Astrocyte (in vitro differentiated cells and primary cell): ENCODE results near the gene RBPMS2. TPM values are rescaled to one million over a fixed set of nuclear protein-coding genes. Genes with fewer than 3 reads are reported as not detected.

ENCODE experiments used
- DNase-seq: peaks from one replicate; pipeline ENCODE4 v3.0.0-alpha.2; 2010; ENCODE audit warnings: low read depth
- FAIRE-seq: peaks from 2 replicates; lab custom pipeline; 2011; peaks lifted over from hg19 to GRCh38; lab: Jason Lieb, UNC
- H2AFZ ChIP-seq: 2 replicates; pipeline ENCODE4 v1.6.0; 2012; ENCODE audit warnings: low read depth, low read length, inconsistent platforms
- H3K27ac ChIP-seq: 2 replicates; pipeline ENCODE4 v1.5.1; 2011; ENCODE audit warnings: low read depth, low read length, inconsistent platforms
- H3K27me3 ChIP-seq: 2 replicates; pipeline ENCODE4 v1.6.0; 2011; ENCODE audit warnings: low read length, inconsistent platforms; ENCODE audit not compliant: insufficient read depth
- H3K36me3 ChIP-seq: 2 replicates; pipeline ENCODE4 v1.5.1; 2011; ENCODE audit warnings: low read length, inconsistent platforms; ENCODE audit not compliant: insufficient read depth
- H3K4me1 ChIP-seq: 2 replicates; pipeline ENCODE4 v1.5.1; 2011; ENCODE audit warnings: low read length, inconsistent platforms; ENCODE audit not compliant: insufficient read depth
- H3K4me2 ChIP-seq: 2 replicates; pipeline ENCODE4 v1.6.0; 2012; ENCODE audit warnings: low read length, inconsistent platforms
- H3K4me3 ChIP-seq: 2 replicates; pipeline ENCODE4 v1.5.1; 2011; ENCODE audit warnings: low read depth, mild to moderate bottlenecking, low read length, inconsistent platforms; ENCODE audit not compliant: insufficient read depth
- H3K79me2 ChIP-seq: 2 replicates; pipeline ENCODE4 v1.6.0; 2012; ENCODE audit warnings: mild to moderate bottlenecking, low read length, inconsistent platforms; ENCODE audit not compliant: insufficient read depth
- H3K9ac ChIP-seq: 2 replicates; pipeline ENCODE4 v1.6.0; 2012; ENCODE audit warnings: mild to moderate bottlenecking, low read length, inconsistent platforms
- H3K9me3 ChIP-seq: 2 replicates; pipeline ENCODE4 v1.5.1; 2012; ENCODE audit warnings: low read depth, mild to moderate bottlenecking, low read length, inconsistent platforms; ENCODE audit not compliant: insufficient read depth
- H4K20me1 ChIP-seq: 2 replicates; pipeline ENCODE4 v1.6.0; 2012; ENCODE audit warnings: low read length, inconsistent platforms; ENCODE audit not compliant: insufficient read depth
- H3K27ac Mint-ChIP-seq: one replicate; pipeline ENCODE4 v1.8.0; 2021; ENCODE audit warnings: mild to moderate bottlenecking, mixed read lengths; ENCODE audit not compliant: unreplicated experiment
- H3K27me3 Mint-ChIP-seq: one replicate; pipeline ENCODE4 v1.8.0; 2021; ENCODE audit warnings: low read depth, mixed read lengths; ENCODE audit not compliant: unreplicated experiment
- H3K36me3 Mint-ChIP-seq: one replicate; pipeline ENCODE4 v1.8.0; 2021; ENCODE audit warnings: low read depth, mixed read lengths; ENCODE audit not compliant: unreplicated experiment
- H3K4me1 Mint-ChIP-seq: one replicate; pipeline ENCODE4 v1.8.0; 2021; ENCODE audit warnings: low read depth, mixed read lengths; ENCODE audit not compliant: unreplicated experiment
- H3K4me3 Mint-ChIP-seq: one replicate; pipeline ENCODE4 v1.8.0; 2021; ENCODE audit warnings: mild to moderate bottlenecking, moderate library complexity, mixed read lengths; ENCODE audit not compliant: unreplicated experiment
- H3K9me3 Mint-ChIP-seq: one replicate; pipeline ENCODE4 v1.8.0; 2021; ENCODE audit warnings: mild to moderate bottlenecking, mixed read lengths; ENCODE audit not compliant: unreplicated experiment
- EZH2 ChIP-seq: IDR thresholded peaks from 2 replicates; pipeline ENCODE4 v1.6.1; 2012; ENCODE audit warnings: mild to moderate bottlenecking, low read length, inconsistent platforms; ENCODE audit not compliant: insufficient read depth
- total RNA-seq: library from RNA; stranded (reverse); gene quantifications from 2 replicates; pipeline ENCODE4 v1.2.1, GENCODE V29; 2021
- TF ChIP-seq, protein P1 (sequence below): IDR thresholded peaks from 2 replicates; pipeline ENCODE4 v1.5.1; 2011; ENCODE audit warnings: low read depth, mild to moderate bottlenecking, inconsistent platforms, low read length, moderate library complexity; ENCODE audit not compliant: insufficient read depth

RBPMS2 gene
- total RNA-seq, 1 donor from 2014 or later: 10.6 TPM

- peak; percentile 79 for DNase-seq
- H4K20me1 ChIP-seq: no peaks in the 10 kb centered on the region
- H3K36me3 Mint-ChIP-seq: peaks cover 2% of the 10 kb centered on the region
Measured at GRCh38 chr15:64749167-64749566, 26.2 kb downstream of the RBPMS2 start.

DNA sequence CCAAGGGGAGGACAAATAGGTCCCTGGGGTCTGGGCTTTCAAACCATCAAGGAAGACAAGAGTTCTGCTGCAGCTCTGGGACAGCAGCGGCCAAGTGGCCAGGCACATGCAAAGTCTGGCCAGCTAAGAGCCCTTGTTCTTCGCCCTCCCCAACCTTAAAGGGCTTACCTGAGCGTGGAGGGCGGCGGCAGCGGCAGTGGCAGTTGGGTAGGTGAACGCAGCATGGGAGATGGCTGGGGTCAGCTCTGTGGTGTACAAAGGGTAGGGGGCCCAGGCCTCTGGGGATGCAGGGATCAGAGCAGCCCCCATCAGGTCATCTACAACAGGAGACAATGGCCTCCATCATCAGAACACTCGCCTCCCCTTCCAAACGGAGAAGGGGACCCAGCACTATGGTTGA is 27.1 kb downstream of the RBPMS2 start:
- H3K27me3 Mint-ChIP-seq: peaks cover 6% of the 10 kb centered on the region
- H3K36me3 ChIP-seq: no peaks in the 10 kb centered on the region
- no peak overlapping the region for H3K9ac ChIP-seq
- no peaks in the 10 kb centered on the region for H3K27me3 ChIP-seq
- TF ChIP-seq EZH2: no peak
- peaks cover 23% of the 10 kb centered on the region for H3K4me1 Mint-ChIP-seq
- H2AFZ ChIP-seq: no peak overlapping the region
- no peaks in the 10 kb centered on the region for H4K20me1 ChIP-seq
- no peak overlapping the region for H3K27ac Mint-ChIP-seq
- peaks cover 2% of the 10 kb centered on the region for H3K36me3 Mint-ChIP-seq
- H3K4me3 ChIP-seq: no peak overlapping the region
- no peak overlapping the region for H3K4me3 Mint-ChIP-seq
- FAIRE-seq (no peak), DNase-seq (no peak)
- no peaks in the 10 kb centered on the region for H3K9me3 Mint-ChIP-seq
- no peak overlapping the region for H3K27ac ChIP-seq
- no peak overlapping the region for H3K4me2 ChIP-seq
- H3K4me1 ChIP-seq: peaks cover 12% of the 10 kb centered on the region
- no peaks in the 10 kb centered on the region for H3K79me2 ChIP-seq
- no peaks in the 10 kb centered on the region for H3K9me3 ChIP-seq

More at GRCh38 chr15:64749167-64749566, 26.2 kb downstream of the RBPMS2 start:
- H3K4me2 ChIP-seq: peak overlapping the region; percentile 2
- no peak for FAIRE-seq
- peaks cover 23% of the 10 kb centered on the region for H3K4me1 Mint-ChIP-seq
- H3K4me1 ChIP-seq: peaks cover 12% of the 10 kb centered on the region
- no peak for TF ChIP-seq EZH2
- TF ChIP-seq, protein P1, sequence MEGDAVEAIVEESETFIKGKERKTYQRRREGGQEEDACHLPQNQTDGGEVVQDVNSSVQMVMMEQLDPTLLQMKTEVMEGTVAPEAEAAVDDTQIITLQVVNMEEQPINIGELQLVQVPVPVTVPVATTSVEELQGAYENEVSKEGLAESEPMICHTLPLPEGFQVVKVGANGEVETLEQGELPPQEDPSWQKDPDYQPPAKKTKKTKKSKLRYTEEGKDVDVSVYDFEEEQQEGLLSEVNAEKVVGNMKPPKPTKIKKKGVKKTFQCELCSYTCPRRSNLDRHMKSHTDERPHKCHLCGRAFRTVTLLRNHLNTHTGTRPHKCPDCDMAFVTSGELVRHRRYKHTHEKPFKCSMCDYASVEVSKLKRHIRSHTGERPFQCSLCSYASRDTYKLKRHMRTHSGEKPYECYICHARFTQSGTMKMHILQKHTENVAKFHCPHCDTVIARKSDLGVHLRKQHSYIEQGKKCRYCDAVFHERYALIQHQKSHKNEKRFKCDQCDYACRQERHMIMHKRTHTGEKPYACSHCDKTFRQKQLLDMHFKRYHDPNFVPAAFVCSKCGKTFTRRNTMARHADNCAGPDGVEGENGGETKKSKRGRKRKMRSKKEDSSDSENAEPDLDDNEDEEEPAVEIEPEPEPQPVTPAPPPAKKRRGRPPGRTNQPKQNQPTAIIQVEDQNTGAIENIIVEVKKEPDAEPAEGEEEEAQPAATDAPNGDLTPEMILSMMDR: no peak
- no peaks in the 10 kb centered on the region for H3K79me2 ChIP-seq
- peaks cover 6% of the 10 kb centered on the region for H3K27me3 Mint-ChIP-seq
- no peak overlapping the region for H3K4me3 Mint-ChIP-seq
- peak overlapping the region; percentile 15 for H3K27ac Mint-ChIP-seq
- H3K9ac ChIP-seq: no peak overlapping the region
- no peaks in the 10 kb centered on the region for H3K9me3 ChIP-seq
- H3K36me3 ChIP-seq: no peaks in the 10 kb centered on the region
- H3K27ac ChIP-seq: no peak overlapping the region
- no peak overlapping the region for H3K4me3 ChIP-seq
- H3K27me3 ChIP-seq: no peaks in the 10 kb centered on the region
- H2AFZ ChIP-seq: no peak overlapping the region
- no peaks in the 10 kb centered on the region for H3K9me3 Mint-ChIP-seq

GRCh38 chr15:64747578-64747977 is 27.8 kb downstream of the RBPMS2 start:
- H3K4me1 Mint-ChIP-seq: peaks cover 23% of the 10 kb centered on the region
- Histone ChIP-seq H2AFZ (no peak overlapping the region), H3K4me2 (no peak overlapping the region), H3K27ac (no peak overlapping the region), H3K36me3 (no peaks in the 10 kb centered on the region), H3K27me3 (no peaks in the 10 kb centered on the region), H3K79me2 (no peaks in the 10 kb centered on the region), H3K4me3 (no peak overlapping the region), H4K20me1 (no peaks in the 10 kb centered on the region), H3K9me3 (no peaks in the 10 kb centered on the region), H3K9ac (no peak overlapping the region), H3K4me1 (peaks cover 12% of the 10 kb centered on the region)
- peaks cover 2% of the 10 kb centered on the region for H3K36me3 Mint-ChIP-seq
- no peak overlapping the region for H3K4me3 Mint-ChIP-seq
- H3K27me3 Mint-ChIP-seq: peaks cover 6% of the 10 kb centered on the region
- no peak for DNase-seq
- H3K9me3 Mint-ChIP-seq: no peaks in the 10 kb centered on the region
- TF ChIP-seq EZH2: no peak
- TF ChIP-seq, protein P1: no peak
- no peak for FAIRE-seq
- no peak overlapping the region for H3K27ac Mint-ChIP-seq
